ENCODE results near the gene LRRC8D. TPM values are rescaled to one million over a fixed set of nuclear protein-coding genes. Genes with fewer than 3 reads are reported as not detected.

LRRC8D gene
- total and polyA plus RNA-seq, 9 of the 15 experiments (the other 6 are each of a cell fraction or from before 2014, with no cell fraction given), result 3.4 to 53.9 (median 15.9) TPM

DNA sequence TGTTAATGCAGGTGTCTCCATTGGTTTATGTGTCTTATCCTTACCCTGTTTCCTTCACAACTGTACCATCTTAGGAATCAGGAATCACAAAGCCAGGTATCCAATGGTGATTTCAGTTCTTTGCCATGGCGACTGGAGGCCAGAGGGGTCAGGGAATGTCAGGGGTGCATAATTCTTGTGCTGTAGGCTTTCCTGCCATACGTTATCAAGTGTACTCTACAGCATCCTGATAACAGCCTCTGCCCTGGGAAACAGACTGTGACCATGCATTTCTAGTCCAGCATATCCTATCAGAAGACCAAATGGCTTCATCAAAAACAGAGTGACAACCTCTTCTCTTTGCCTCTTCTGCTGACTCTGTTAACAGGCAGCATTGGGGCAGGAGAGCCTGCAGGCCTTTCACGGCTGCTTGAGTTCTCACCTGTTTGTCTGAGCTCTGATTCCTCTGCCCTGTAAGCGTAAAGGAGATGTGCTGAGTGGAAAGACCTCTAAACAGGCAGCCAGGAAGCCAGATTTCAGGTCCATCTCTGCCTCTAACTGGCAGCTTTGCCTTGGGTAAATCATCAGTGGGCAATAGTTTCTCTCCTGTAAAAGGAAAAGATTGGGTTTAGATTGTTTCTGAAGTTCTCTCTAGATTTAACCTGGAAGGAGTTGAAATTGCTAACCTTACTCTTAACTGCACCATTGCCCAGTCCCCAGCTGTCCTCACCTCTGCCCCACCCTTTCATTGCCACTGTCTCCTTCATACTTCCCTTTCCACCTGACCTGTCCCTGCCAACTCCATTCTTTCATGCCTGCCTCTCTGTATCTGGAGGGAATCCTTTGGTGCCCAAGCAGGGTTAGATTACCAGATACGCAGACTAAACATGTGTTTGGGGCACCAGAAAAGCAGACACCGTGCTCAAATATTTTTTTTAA is 80.2 kb downstream of the LRRC8D start (continued):
- TF ChIP-seq TAL1 (IDR thresholded peaks at IDR 0.05) (peak; percentile 11; the same call in 1 of the 2 replicates), PHF20 (IDR thresholded peaks at IDR 0.05; ENCODE audit: partially characterized antibody) (no peak), POLR2G (IDR thresholded peaks at IDR 0.05; ENCODE audit: low read depth, low read length) (no peak), GABPA (tag; conservative IDR thresholded peaks at IDR 0.05; ENCODE audit: low read depth) (no peak), NR3C1 (CRISPR knock-in tag; IDR thresholded peaks at IDR 0.05) (no peak), ZNF174 (CRISPR knock-in tag; IDR thresholded peaks at IDR 0.05) (no peak), HDAC8 (tag; IDR thresholded peaks at IDR 0.05) (no peak), KLF10 (CRISPR knock-in tag; IDR thresholded peaks at IDR 0.05) (no peak), ZNF445 (CRISPR knock-in tag; IDR thresholded peaks at IDR 0.05; ENCODE audit: low read depth) (no peak), PTTG1 (tag; IDR thresholded peaks at IDR 0.05; ENCODE audit: low read depth) (no peak), FOXM1 (IDR thresholded peaks at IDR 0.05; ENCODE audit: low read depth) (no peak), FOXM1 (CRISPR knock-in tag; IDR thresholded peaks at IDR 0.05; ENCODE audit: low read depth) (no peak)
- TF ChIP-seq, protein P1, sequence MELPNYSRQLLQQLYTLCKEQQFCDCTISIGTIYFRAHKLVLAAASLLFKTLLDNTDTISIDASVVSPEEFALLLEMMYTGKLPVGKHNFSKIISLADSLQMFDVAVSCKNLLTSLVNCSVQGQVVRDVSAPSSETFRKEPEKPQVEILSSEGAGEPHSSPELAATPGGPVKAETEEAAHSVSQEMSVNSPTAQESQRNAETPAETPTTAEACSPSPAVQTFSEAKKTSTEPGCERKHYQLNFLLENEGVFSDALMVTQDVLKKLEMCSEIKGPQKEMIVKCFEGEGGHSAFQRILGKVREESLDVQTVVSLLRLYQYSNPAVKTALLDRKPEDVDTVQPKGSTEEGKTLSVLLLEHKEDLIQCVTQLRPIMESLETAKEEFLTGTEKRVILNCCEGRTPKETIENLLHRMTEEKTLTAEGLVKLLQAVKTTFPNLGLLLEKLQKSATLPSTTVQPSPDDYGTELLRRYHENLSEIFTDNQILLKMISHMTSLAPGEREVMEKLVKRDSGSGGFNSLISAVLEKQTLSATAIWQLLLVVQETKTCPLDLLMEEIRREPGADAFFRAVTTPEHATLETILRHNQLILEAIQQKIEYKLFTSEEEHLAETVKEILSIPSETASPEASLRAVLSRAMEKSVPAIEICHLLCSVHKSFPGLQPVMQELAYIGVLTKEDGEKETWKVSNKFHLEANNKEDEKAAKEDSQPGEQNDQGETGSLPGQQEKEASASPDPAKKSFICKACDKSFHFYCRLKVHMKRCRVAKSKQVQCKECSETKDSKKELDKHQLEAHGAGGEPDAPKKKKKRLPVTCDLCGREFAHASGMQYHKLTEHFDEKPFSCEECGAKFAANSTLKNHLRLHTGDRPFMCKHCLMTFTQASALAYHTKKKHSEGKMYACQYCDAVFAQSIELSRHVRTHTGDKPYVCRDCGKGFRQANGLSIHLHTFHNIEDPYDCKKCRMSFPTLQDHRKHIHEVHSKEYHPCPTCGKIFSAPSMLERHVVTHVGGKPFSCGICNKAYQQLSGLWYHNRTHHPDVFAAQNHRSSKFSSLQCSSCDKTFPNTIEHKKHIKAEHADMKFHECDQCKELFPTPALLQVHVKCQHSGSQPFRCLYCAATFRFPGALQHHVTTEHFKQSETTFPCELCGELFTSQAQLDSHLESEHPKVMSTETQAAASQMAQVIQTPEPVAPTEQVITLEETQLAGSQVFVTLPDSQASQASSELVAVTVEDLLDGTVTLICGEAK (IDR thresholded peaks at IDR 0.05), result no peak
- TF ChIP-seq, protein P1 (CRISPR knock-in tag; IDR thresholded peaks at IDR 0.05), result no peak
- TF ChIP-seq, protein P2, sequence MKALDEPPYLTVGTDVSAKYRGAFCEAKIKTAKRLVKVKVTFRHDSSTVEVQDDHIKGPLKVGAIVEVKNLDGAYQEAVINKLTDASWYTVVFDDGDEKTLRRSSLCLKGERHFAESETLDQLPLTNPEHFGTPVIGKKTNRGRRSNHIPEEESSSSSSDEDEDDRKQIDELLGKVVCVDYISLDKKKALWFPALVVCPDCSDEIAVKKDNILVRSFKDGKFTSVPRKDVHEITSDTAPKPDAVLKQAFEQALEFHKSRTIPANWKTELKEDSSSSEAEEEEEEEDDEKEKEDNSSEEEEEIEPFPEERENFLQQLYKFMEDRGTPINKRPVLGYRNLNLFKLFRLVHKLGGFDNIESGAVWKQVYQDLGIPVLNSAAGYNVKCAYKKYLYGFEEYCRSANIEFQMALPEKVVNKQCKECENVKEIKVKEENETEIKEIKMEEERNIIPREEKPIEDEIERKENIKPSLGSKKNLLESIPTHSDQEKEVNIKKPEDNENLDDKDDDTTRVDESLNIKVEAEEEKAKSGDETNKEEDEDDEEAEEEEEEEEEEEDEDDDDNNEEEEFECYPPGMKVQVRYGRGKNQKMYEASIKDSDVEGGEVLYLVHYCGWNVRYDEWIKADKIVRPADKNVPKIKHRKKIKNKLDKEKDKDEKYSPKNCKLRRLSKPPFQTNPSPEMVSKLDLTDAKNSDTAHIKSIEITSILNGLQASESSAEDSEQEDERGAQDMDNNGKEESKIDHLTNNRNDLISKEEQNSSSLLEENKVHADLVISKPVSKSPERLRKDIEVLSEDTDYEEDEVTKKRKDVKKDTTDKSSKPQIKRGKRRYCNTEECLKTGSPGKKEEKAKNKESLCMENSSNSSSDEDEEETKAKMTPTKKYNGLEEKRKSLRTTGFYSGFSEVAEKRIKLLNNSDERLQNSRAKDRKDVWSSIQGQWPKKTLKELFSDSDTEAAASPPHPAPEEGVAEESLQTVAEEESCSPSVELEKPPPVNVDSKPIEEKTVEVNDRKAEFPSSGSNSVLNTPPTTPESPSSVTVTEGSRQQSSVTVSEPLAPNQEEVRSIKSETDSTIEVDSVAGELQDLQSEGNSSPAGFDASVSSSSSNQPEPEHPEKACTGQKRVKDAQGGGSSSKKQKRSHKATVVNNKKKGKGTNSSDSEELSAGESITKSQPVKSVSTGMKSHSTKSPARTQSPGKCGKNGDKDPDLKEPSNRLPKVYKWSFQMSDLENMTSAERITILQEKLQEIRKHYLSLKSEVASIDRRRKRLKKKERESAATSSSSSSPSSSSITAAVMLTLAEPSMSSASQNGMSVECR (CRISPR knock-in tag; IDR thresholded peaks at IDR 0.05), result no peak
